SJCRH30 (cell line): ENCODE measurements around the gene SNX8. TPM values are rescaled to one million over a fixed set of nuclear protein-coding genes. Genes with fewer than 3 reads are reported as not detected.
"Not testable (repeated sequence)": the region's sequence is repeated elsewhere in the genome, so short reads cannot be mapped to it uniquely, and the experiment has no call there.

Source experiments
- DNase-seq, 2 experiments: peaks; one replicate each; pipeline ENCODE4 v3.0.0-alpha.2; 2015 to 2020
- H3K27ac ChIP-seq: fragments of 250-450 bp; sonication (Bioruptor Pico); 2 replicates; pipeline ENCODE4 v1.5.1; 2020; ENCODE audit warnings: mild to moderate bottlenecking, moderate library complexity
- H3K27me3 ChIP-seq: fragments of 250-450 bp; sonication (Bioruptor Pico); 2 replicates; pipeline ENCODE4 v1.5.1; 2020; ENCODE audit warnings: mild to moderate bottlenecking, moderate library complexity
- H3K36me3 ChIP-seq: fragments of 250-450 bp; sonication (Bioruptor Pico); 2 replicates; pipeline ENCODE4 v1.5.1; 2020; ENCODE audit warnings: mild to moderate bottlenecking, moderate library complexity
- H3K4me1 ChIP-seq: fragments of 250-450 bp; sonication (Bioruptor Pico); 2 replicates; pipeline ENCODE4 v1.5.1; 2020; ENCODE audit warnings: mild to moderate bottlenecking, moderate library complexity
- H3K4me3 ChIP-seq: fragments of 250-450 bp; sonication (Bioruptor Pico); 2 replicates; pipeline ENCODE4 v1.5.1; 2020; ENCODE audit warnings: mild to moderate bottlenecking, moderate library complexity
- H3K9me3 ChIP-seq: fragments of 250-450 bp; sonication (Bioruptor Pico); replicated peaks from 2 replicates; pipeline ENCODE4 v1.5.1; 2020; ENCODE audit warnings: mild to moderate bottlenecking, moderate library complexity
- total RNA-seq: library from RNA; depleted of rRNA; stranded (reverse); fragments of >200 nt; shearing (Covaris generic); gene quantifications from 2 replicates; pipeline ENCODE4 v1.2.3, GENCODE V29; 2014

The SNX8 gene
- total RNA-seq, 1 experiment from 2014 or later: 18.0 TPM

DNA sequence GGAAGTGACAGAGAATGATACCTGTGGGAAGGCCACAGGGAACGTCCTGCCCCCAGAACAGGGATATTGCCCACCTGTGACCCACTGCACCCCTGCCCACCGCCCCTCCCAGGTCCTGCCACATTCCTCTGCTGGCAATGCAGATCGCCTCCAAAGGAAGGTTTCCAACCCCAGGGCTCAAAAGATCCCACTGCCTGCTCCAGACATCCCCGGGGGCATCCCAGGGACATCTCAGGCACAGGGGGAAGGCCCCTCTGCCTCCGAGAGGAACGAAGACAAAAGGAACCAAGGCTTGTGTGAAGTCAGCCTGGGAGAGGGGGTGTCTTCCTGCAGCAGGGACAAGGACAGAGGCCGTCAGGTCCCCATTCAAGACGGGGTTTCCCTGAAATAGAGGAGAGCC lies 43.7 kb downstream of the SNX8 start:
- peak in 1 of 2 experiments; percentile 42 for DNase-seq
- Histone ChIP-seq H3K9me3 (no peaks in the 10 kb centered on the region), H3K27ac (peak overlapping the region; percentile 1; the same call in 1 of the 2 replicates), H3K4me1 (peaks cover 39% of the 10 kb centered on the region), H3K4me3 (no peak overlapping the region), H3K36me3 (no peaks in the 10 kb centered on the region), H3K27me3 (no peaks in the 10 kb centered on the region)

DNA sequence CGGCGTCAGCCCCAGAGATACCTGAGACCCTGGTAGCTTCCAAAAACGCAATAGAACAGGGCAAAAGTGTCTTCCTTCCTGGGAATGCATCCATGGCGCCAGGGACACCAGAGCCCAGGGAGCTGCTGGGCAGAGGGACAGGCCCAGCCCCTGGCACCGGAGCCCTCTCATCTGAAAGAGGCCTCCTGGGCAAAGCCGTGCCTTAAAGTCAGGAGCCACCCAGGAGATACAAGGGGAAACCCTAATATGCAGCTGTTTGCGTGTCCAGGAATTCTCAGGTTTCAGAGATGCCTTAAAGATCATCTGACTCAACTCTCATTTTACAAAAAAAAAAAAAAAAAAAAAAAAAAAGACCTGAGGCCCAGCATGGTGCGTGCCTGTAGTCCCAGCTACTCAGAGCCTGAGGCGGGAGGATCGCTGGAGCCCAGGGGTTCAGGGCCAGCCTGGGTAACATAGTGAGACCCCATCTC lies 44.2 kb downstream of the SNX8 start:
- DNase-seq: peak; percentile 76 to 89
- Histone ChIP-seq H3K36me3 (peaks cover 3% of the 10 kb centered on the region; the same call in 1 of the 2 replicates), H3K4me1 (peaks cover 39% of the 10 kb centered on the region), H3K27me3 (no peaks in the 10 kb centered on the region), H3K4me3 (peak overlapping the region; percentile 22), H3K9me3 (no peaks in the 10 kb centered on the region), H3K27ac (peak overlapping the region; percentile 58)

DNA sequence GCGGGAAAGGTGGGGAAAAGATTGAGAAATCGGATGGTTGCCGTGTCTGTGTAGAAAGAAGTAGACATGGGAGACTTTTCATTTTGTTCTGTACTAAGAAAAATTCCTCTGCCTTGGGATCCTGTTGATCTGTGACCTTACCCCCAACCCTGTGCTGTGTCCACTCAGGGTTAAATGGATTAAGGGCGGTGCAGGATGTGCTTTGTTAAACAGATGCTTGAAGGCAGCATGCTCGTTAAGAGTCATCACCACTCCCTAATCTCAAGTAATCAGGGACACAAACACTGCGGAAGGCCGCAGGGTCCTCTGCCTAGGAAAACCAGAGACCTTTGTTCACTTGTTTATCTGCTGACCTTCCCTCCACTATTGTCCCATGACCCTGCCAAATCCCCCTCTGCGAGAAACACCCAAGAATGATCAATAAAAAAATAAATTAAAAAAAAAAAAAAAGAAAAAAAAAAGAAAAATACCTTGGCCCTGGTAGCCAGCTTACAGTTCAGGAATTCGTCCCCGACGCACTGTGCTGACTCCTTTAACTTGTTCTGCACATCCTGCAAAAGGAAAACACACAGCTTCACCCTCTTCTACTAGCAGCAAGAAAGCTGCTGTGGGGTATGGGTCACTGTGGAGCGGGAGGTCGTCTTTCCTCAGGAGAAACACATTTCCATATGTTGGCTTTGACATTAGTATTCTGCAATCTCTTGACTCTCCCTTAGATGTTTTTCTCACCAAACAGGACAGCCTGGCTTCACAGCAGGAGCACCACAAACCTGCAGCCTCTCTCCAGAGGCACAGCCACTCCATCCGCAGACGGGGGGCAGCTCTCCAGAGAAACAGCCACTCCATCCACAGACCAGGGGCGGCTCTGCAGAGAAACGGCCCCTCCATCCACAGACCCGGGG lies 44.9 kb downstream of the SNX8 start:
- not testable (repeated sequence) for H3K36me3 ChIP-seq, DNase-seq, H3K9me3 ChIP-seq, H3K27me3 ChIP-seq
- peaks cover 39% of the 10 kb centered on the region for H3K4me1 ChIP-seq
- H3K27ac ChIP-seq: peak overlapping the region; percentile 58
- peak overlapping the region; percentile 22 for H3K4me3 ChIP-seq

DNA sequence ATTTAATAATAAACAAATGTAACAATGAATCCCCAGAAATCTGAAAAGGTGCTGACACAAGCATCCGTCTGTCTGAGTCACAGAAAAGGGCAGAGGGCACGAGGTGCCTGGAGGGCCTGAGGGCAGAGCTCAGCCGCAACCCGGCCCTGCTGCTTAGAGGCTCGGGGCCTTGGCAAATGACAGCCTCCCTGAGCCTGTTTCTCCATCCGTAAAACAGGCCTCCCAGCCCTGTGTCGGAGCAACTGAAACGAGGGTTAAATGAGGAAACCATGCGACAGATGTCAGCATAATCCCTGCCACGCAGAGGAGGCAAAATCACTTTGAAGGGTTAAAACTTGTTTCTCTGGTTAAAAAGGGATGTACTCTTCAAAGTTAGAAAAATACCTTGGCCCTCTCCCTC lies 47.3 kb downstream of the SNX8 start:
- no peaks in the 10 kb centered on the region for H3K27me3 ChIP-seq
- no peak overlapping the region for H3K4me3 ChIP-seq
- peaks cover 30% of the 10 kb centered on the region for H3K4me1 ChIP-seq
- peak; percentile 71 to 76 for DNase-seq
- H3K36me3 ChIP-seq: peaks cover 19% of the 10 kb centered on the region
- H3K27ac ChIP-seq: no peak overlapping the region
- no peaks in the 10 kb centered on the region for H3K9me3 ChIP-seq

DNA sequence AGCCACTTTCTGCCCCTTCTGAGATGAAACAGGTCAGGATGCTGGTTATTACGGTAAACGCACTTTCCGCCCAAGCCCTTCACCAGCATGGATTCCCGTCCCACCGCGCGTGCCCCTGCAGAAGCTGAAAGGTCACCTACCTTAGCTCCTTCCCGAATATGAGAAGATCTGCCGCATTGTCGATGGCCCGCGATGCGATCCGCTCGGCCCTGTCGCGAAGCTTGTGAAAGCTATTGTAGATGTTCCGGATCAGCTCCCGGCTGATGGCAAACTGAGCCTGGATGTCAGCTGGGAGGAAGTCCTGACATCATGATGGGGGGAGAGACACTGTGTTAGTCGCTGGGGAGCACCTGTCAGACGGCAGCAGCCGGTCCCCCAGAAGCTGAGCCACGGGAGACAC lies 50.1 kb downstream of the SNX8 start:
- no peak for DNase-seq
- peaks cover 7% of the 10 kb centered on the region for H3K4me1 ChIP-seq
- H3K9me3 ChIP-seq: no peaks in the 10 kb centered on the region
- H3K4me3 ChIP-seq: no peak overlapping the region
- H3K27ac ChIP-seq: no peak overlapping the region
- peaks cover 19% of the 10 kb centered on the region for H3K36me3 ChIP-seq
- H3K27me3 ChIP-seq: no peaks in the 10 kb centered on the region

DNA sequence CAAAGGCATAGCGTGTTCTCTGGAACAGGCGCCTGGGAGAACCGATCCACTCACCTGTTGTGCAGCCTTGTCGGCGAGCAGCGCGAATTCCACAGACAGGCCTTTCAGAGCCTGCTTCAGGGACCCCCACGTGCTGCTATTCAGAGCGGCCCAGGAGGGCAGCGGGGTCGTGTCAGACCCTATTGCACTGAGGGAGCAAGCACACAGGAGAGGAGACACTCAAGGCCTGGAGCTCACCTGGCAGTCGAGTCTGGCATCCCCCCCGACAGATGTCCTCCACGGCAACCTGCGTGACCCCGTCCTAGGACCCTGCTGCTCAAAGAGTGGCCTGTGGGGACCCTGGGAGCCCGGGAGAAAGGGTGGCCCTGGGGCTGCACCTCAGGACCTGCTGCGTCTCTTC lies 51.1 kb downstream of the SNX8 start:
- H3K4me3 ChIP-seq: no peak overlapping the region
- H3K27me3 ChIP-seq: no peaks in the 10 kb centered on the region
- no peak overlapping the region for H3K27ac ChIP-seq
- H3K9me3 ChIP-seq: no peaks in the 10 kb centered on the region
- DNase-seq: no peak
- peaks cover 6% of the 10 kb centered on the region; the same call in 1 of the 2 replicates for H3K4me1 ChIP-seq
- H3K36me3 ChIP-seq: peaks cover 19% of the 10 kb centered on the region

DNA sequence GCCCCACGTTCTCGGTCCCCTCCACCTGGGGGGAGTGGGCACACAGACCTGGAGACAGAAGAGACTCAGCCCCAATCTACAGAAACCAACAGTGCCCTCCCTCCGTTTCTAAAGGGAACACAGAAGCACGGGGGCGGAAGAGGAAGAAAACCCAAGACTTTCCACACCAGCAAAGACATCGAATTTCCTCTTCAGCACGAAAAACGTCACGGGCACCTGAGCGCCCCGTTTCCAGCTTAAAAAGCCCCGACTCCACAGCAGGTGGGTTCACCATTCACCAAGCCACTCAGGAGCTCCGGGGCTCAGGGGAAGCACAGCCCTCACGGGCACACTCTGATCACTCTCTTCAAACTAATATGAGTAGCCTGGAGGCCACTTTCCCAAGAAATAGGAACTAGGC lies 52.6 kb downstream of the SNX8 start:
- H3K4me3 ChIP-seq: no peak overlapping the region
- no peaks in the 10 kb centered on the region for H3K27me3 ChIP-seq
- peaks cover 24% of the 10 kb centered on the region for H3K36me3 ChIP-seq
- no peak overlapping the region for H3K27ac ChIP-seq
- H3K4me1 ChIP-seq: peaks cover 3% of the 10 kb centered on the region; the same call in 1 of the 2 replicates
- H3K9me3 ChIP-seq: no peaks in the 10 kb centered on the region
- DNase-seq: no peak

DNA sequence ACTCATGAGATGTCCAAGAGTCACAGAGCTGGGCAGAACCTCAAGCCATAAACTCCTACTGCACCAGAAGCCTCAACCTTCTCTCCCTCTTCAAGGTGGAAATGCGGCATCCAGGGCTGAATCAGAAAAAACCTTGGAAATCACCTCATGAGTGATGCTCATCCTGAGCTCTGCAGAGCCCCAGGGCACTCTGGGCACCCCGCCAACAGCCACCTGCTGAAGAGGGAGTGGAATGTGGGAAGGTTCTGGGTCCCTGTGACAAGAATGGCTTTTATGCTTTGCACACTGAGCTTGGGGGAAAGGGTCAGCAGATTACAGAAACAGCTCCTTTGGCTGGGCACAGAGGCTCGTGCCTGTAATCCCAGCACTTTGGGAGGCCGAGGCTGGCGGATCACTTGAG lies 53.4 kb downstream of the SNX8 start:
- Histone ChIP-seq H3K4me3 (no peak overlapping the region), H3K36me3 (peaks cover 24% of the 10 kb centered on the region), H3K27me3 (no peaks in the 10 kb centered on the region), H3K27ac (no peak overlapping the region), H3K4me1 (peaks cover 3% of the 10 kb centered on the region; the same call in 1 of the 2 replicates), H3K9me3 (no peaks in the 10 kb centered on the region)
- DNase-seq: peak; percentile 73 to 75

DNA sequence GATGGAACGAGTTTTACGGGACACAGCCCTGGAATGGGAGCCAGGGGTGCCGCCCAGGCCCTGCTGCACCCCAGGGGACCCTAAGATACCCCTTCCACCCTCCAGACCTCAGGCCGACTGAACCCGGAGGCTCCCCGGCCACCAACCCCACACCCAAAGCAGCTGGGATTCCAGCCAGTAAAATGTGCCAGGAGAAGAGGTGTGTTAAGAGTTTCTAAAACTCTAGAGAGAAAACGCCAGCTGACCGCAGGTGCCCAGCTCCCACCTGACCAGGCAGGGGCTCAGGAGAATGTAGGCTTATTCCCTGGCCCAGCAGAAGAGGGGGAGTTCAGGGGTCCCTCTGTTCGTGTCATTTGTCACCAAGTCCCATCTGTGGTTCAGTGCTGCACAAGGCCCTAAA lies 54.8 kb downstream of the SNX8 start:
- no peak overlapping the region for H3K27ac ChIP-seq
- no peaks in the 10 kb centered on the region for H3K27me3 ChIP-seq
- DNase-seq: no peak
- peaks cover 18% of the 10 kb centered on the region for H3K36me3 ChIP-seq
- peaks cover 3% of the 10 kb centered on the region; the same call in 1 of the 2 replicates for H3K4me1 ChIP-seq
- no peaks in the 10 kb centered on the region for H3K9me3 ChIP-seq
- no peak overlapping the region for H3K4me3 ChIP-seq

DNA sequence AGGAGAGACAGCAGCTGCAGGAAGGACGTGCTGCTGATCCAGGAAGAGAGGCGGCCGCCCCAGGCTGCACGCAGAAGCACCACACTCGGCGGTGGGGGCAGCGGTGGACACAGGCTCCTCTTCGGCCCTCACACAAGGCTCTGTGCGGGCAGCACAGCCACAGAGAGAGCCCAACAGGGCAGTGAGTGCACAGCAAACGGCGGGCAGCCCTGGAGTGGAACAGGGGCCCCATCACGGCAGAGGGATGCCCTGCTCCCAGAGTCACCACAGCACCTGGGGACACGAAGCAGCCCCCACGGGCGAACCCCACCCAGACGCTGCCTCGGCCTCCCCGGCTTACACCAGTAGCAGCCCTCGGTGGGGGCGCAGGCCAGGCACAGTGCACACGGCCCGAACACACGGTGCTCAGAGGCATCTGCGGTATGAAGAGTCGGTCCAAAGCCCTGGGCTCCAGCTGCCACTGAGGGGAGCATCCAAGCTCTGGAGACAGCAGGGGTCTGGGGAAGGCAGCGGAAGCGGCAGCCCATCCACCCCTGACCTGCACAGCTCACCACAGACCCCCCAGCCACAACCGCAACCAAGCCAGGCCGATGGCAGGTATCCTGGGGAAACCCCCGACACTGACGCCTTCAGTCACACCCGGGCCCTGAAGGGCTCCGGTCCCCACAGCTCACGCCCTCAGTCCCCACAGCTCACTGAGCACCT lies 55.4 kb downstream of the SNX8 start:
- no peak for DNase-seq
- Histone ChIP-seq H3K27ac (no peak overlapping the region), H3K36me3 (peaks cover 12% of the 10 kb centered on the region)

DNA sequence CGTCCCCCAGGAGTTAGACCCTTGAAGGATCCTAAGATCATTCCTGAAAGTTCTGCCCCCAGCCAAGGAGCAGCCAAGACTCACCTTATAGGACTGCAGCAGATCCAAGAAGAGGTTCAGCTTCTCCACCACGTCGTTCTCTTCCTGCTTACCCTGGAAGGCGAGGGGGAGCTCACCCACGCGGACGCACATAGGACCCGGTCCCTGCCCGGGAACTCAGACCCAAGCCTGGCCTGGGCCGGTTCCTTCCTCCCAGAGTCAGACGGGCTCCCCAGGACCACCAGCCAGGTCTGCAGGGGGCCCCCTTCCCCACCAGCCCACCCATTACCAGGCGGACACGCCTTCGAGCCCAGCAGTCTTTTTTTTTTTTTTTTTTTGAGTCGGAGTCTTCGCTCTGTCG lies 56.6 kb downstream of the SNX8 start:
- Histone ChIP-seq H3K27me3 (no peaks in the 10 kb centered on the region), H3K9me3 (no peaks in the 10 kb centered on the region), H3K4me1 (peaks cover 3% of the 10 kb centered on the region; the same call in 1 of the 2 replicates), H3K36me3 (peaks cover 7% of the 10 kb centered on the region; the same call in 1 of the 2 replicates), H3K27ac (no peak overlapping the region), H3K4me3 (no peak overlapping the region)
- DNase-seq: no peak

More for the DNA sequence above, 55.4 kb downstream of the SNX8 start:
- no peaks in the 10 kb centered on the region for H3K27me3 ChIP-seq
- peaks cover 3% of the 10 kb centered on the region; the same call in 1 of the 2 replicates for H3K4me1 ChIP-seq
- H3K9me3 ChIP-seq: no peaks in the 10 kb centered on the region
- no peak overlapping the region for H3K4me3 ChIP-seq

DNA sequence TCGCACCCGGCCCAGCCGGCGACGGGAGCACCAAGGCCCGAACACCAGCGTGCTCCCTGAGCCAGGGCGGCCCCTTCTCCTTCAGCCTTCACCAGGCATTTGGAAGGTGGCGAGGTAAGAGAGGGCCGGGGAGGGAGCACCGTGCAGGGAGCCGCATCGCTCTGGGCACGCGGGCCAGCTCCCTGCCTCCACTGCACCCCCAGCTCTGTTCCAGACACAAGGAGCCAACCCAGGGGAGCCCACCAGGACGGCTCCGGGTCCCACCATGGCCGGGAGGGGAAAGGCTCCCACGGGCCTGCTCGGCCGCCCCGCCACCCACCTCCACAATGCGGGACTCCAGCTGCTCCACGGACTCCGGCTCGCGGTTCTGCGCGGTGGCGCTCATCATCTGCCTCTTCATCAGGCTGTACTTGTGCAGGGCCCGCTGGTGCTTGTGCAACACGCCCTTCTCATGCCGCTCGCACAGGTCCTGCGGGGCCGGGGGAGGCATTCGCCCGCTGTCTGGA lies 57.1 kb downstream of the SNX8 start:
- H3K4me1 ChIP-seq: peaks cover 3% of the 10 kb centered on the region; the same call in 1 of the 2 replicates
- H3K9me3 ChIP-seq: no peaks in the 10 kb centered on the region
- peaks cover 5% of the 10 kb centered on the region; the same call in 1 of the 2 replicates for H3K36me3 ChIP-seq
- no peak for DNase-seq
- H3K27me3 ChIP-seq: no peaks in the 10 kb centered on the region
- H3K27ac ChIP-seq: no peak overlapping the region
- H3K4me3 ChIP-seq: no peak overlapping the region

DNA sequence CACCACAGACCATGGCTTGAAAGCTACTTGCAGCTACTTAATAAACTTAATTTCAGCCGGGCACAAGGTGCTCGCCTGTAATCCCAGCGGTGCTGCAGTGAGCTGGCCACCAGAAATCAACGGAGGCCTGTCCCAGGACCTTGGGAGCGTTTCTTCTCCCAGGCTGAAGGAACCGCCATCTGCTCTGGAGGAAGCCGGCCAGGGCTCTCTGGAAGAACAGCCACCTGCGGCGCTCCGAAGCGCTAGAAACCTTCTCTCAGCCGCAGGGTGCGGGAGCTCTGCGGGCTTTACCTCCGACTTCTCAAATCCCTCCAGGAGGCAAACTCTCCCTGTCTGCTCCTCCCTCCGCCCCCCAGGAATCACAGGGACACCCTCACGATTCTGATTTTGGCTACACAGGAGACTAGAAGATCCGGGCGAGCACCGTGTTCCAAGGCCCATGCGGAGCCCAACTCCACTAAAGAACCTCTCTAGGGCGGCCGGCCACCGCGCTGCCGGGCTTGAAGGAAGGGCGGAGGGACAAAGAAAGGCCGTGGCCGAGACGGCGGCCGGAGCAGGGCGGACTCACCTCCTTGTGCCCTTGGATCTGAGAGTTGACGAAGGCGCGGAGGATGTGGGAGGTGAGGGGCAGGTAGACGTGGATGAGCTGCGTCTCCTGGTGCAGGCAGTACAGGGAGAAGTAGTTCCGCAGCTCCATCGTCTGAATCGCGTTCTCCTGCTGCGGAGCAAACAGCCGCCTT lies 57.8 kb downstream of the SNX8 start:
- Histone ChIP-seq H3K4me1 (peaks cover 3% of the 10 kb centered on the region; the same call in 1 of the 2 replicates), H3K36me3 (peaks cover 6% of the 10 kb centered on the region), H3K4me3 (no peak overlapping the region), H3K27me3 (no peaks in the 10 kb centered on the region), H3K9me3 (no peaks in the 10 kb centered on the region), H3K27ac (no peak overlapping the region)
- DNase-seq: no peak
